Suppressor macrophage treated with lipopolysaccharide for 4 hours (primary cell): ENCODE results near the gene PPP1R1C.
"Not testable (repeated sequence)": the region's sequence is repeated elsewhere in the genome, so short reads cannot be mapped to it uniquely, and the experiment has no call there.

Experiments
- DNase-seq: peaks from one replicate; pipeline ENCODE4 v3.0.0-alpha.2; 2020

Gene PPP1R1C, protein sequence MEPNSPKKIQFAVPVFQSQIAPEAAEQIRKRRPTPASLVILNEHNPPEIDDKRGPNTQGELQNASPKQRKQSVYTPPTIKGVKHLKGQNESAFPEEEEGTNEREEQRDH

GRCh38 chr2:181985632-181986205 lies at the start of gene PPP1R1C:
Gene PPP1R1C (plus strand): TSS chr2:181985853. CDS start chr2:181986111, 258 bp downstream.
- no peak for DNase-seq

- peak; percentile 83 for DNase-seq
Observed at GRCh38 chr2:181937473-181937872, 48.2 kb upstream of the PPP1R1C start.

GRCh38 chr2:181943411-181944124 lies 42.1 kb upstream of the PPP1R1C start:
- no peak for DNase-seq

DNA sequence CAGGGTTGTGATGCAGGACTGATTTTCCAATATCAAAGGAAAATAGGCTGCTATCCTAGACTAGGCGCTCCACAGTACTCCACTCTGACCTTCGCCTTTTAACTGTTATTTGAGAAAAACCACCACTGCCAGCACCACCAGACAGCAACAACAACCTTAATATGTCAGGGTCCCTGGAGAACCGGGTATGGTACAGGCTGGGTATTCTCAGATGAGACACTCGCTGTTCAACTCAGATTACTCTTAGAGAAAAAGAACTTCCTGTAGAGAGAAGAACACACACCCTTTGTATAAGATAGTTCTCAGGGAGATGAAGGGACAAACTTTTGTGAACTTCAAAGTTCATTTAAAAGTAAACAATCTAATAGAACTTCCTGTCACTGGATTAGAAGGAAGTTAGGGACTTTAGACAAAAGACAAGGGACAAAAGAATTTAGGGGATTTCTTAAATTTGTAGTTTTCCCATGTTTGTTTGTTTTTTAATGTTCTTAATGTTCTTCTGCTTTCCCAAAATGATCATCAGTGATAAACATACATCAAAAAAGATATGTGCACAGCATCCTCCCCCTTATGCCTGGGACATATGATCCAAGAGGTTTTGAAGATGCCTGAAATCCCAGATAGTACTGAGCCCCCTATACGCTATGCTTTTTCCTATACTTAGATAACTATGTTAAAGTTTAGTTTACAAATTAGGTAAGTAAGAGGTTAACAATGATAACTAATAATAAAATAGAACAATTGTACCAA lies 41.3 kb upstream of the PPP1R1C start:
- no peak for DNase-seq

GRCh38 chr2:181944914-181945291 lies 40.8 kb upstream of the PPP1R1C start:
- no peak for DNase-seq

- no peak for DNase-seq
Observed at GRCh38 chr2:181946444-181947127, 39.1 kb upstream of the PPP1R1C start.

DNA sequence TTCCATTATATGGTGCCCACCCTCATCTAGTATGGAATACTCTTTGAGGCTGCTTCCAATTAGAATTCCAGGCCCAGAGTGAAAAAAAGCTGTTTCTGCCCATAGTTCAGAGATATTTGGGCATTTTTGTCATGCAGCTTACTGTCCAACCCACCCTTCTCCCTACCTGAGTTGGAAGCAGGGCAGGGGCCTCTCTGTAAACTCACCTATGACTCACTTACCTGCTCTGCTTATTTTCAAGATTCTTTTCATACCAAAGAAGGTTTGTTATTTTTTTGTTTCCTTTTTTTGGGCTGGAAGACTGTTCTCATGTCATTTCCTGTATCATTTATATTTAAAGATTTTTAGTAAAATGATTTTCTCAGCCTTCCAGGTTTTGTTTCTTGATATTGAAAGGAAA lies 38.4 kb upstream of the PPP1R1C start:
- no peak for DNase-seq

GRCh38 chr2:181948227-181948626 lies 37.4 kb upstream of the PPP1R1C start:
- DNase-seq = no peak

DNA sequence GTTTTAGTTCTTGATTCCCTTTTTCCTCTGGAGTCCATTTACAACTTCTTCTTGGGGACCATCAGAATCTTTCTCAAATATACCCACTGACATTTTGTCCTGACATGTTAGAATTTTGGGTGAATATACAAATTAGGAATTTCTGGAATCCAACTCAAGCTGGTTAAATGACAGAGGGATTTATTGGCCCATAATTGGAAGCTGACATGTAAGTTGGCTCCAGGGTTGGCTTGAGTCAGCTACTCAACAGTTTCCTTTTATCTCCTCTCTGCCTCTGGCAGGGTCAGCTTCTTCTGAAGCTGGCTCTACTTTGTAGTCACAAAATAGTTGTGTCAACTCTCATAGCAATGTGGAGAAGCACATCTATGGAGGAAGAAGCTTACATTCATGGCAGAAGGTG lies 36.6 kb upstream of the PPP1R1C start:
- no peak for DNase-seq

- no peak for DNase-seq
Observed at GRCh38 chr2:181952404-181953226, 33.0 kb upstream of the PPP1R1C start.

GRCh38 chr2:181953881-181954537 lies 31.6 kb upstream of the PPP1R1C start:
- DNase-seq = peak; percentile 71

DNA sequence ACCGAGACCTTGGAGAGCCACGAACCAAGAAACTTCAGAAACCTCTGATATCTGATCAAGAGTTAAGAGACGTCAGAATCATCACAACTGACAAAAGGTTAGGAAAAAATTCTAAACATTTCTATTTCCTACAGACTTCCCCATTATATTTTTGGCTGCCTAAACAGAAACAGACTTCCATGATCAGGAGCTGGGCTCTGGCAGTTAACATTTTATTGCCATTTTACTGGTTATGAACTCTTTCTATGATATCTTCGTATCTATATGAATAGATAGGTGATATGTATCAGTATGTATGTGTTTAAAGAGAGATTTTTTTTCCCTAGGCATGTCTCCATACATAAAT lies 31.1 kb upstream of the PPP1R1C start:
- no peak for DNase-seq

DNA sequence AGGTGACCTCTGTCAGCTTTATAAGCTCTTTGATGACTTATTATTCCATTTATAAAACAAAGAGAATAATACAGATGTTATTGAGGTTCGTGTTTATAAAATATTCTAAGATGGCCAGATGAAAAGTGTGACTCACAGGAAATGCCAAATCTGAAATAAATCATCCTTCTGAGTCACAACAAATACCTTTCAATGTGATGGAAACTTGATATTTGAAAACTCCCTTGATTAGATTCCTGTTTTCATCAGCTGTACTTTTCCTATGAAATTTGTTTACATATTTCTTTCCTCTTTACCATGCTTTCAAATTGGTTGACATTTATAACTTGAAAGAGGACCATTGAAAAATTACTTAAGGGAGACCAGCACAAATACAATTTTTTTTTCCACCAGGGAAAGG lies 30.6 kb upstream of the PPP1R1C start:
- DNase-seq = no peak

DNA sequence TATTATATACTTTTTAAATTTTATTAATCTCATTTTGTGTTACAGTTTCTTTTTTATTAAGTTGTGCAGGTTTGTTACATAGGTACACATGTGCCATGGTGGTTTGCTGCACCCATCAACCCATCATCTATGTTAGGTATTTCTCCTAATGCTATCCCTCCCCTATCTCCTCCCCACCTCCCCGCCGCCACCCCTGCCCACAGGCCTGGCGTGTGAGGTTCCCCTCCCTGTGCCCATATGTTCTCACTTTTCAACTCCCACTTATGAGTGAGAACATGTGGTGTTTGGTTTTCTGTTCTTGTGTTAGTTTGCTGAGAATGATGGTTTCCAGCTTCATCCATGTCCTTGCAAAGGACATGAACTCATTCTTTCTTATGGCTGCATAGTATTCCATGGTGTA lies 29.8 kb upstream of the PPP1R1C start:
- not testable (repeated sequence) for DNase-seq

GRCh38 chr2:181957668-181958067 lies 28.0 kb upstream of the PPP1R1C start:
- DNase-seq = no peak

GRCh38 chr2:181958726-181959125 lies 26.9 kb upstream of the PPP1R1C start:
- no peak for DNase-seq

- no peak for DNase-seq
Observed at GRCh38 chr2:181959508-181959907, 26.1 kb upstream of the PPP1R1C start.

- not testable (repeated sequence) for DNase-seq
Observed at GRCh38 chr2:181961167-181961566, 24.5 kb upstream of the PPP1R1C start.

GRCh38 chr2:181962142-181962541 lies 23.5 kb upstream of the PPP1R1C start:
- no peak for DNase-seq

GRCh38 chr2:181970160-181970794 lies 15.4 kb upstream of the PPP1R1C start:
- no peak for DNase-seq

DNA sequence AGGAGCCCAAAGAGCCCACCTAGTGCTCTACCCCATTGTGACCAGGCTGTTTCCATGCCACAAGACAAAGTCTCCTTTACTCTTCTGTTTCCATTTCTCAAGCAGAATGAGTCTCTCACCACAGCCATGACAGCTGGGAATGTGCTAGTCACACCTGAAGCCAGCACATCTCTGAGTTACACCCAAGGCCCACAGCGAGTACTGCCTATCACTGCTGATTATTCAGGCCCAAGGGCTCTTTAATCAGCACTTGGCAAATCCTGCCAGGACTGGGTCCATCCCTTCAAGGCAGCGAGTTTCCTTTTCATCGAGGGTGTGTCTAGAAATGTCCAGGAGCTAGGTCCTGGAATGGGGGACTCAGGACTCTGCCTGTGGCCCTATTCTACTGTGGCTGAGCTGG lies 14.6 kb upstream of the PPP1R1C start:
- DNase-seq = no peak
